Osteocyte (in vitro differentiated cells): ENCODE data around the gene STK11IP. TPM values are rescaled to one million over a fixed set of nuclear protein-coding genes. Genes with fewer than 3 reads are reported as not detected.

Source experiments
- DNase-seq: peaks from one replicate; pipeline ENCODE4 v3.0.0; 2021; ENCODE audit warnings: mixed read lengths; ENCODE audit not compliant: unreplicated experiment; ENCODE audit errors: extremely low spot score
- H3K27ac Mint-ChIP-seq: one replicate; pipeline ENCODE4 v1.8.0; 2021; ENCODE audit warnings: mild to moderate bottlenecking, mixed read lengths; ENCODE audit not compliant: unreplicated experiment
- H3K27me3 Mint-ChIP-seq: one replicate; pipeline ENCODE4 v1.8.0; 2021; ENCODE audit warnings: mixed read lengths; ENCODE audit not compliant: unreplicated experiment
- H3K36me3 Mint-ChIP-seq: one replicate; pipeline ENCODE4 v1.8.0; 2021; ENCODE audit warnings: mixed read lengths; ENCODE audit not compliant: unreplicated experiment
- H3K4me1 Mint-ChIP-seq: one replicate; pipeline ENCODE4 v1.8.0; 2021; ENCODE audit warnings: mixed read lengths; ENCODE audit not compliant: unreplicated experiment
- H3K4me3 Mint-ChIP-seq: one replicate; pipeline ENCODE4 v1.8.0; 2021; ENCODE audit warnings: mild to moderate bottlenecking, moderate library complexity, mixed read lengths; ENCODE audit not compliant: unreplicated experiment
- H3K9me3 Mint-ChIP-seq: one replicate; pipeline ENCODE4 v1.8.0; 2021; ENCODE audit warnings: mixed read lengths; ENCODE audit not compliant: unreplicated experiment
- total RNA-seq: library from RNA; stranded (reverse); gene quantifications from 2 replicates; pipeline ENCODE4 v1.2.1, GENCODE V29; 2021
- TF ChIP-seq, protein P1 (sequence below): fragments of 200-600 bp; sonication (generic); IDR thresholded peaks from 2 replicates; pipeline ENCODE4 v1.5.0; 2021; ENCODE audit warnings: antibody characterized with exemption, mild to moderate bottlenecking, moderate library complexity

STK11IP gene
- total RNA-seq, 1 donor from 2014 or later: 42.7 TPM

DNA sequence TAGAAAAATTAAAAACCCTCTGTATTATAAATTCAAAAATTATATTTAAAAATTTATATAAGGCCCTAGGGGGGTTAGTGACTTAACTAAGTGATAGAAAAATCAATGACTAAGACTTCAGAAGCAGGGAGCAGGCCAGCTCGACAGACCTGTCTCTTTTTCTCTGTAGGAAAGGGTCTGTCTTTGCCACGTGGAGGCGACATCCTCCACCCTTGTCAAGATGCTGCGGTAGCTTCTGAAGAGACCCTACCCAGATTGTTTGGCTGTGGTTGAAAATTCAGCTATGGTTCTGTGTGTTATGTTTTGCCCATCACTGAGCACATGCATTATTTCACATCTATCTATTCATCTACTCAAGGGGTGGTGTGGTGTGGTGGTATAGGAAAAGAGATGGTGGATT lies 21.6 kb downstream of the STK11IP start:
- Mint-ChIP-seq H3K4me1 (no peaks in the 10 kb centered on the region), H3K36me3 (peaks cover 9% of the 10 kb centered on the region), H3K27me3 (peaks cover 15% of the 10 kb centered on the region), H3K4me3 (no peak overlapping the region), H3K9me3 (no peaks in the 10 kb centered on the region), H3K27ac (no peak overlapping the region)
- TF ChIP-seq, protein P1, sequence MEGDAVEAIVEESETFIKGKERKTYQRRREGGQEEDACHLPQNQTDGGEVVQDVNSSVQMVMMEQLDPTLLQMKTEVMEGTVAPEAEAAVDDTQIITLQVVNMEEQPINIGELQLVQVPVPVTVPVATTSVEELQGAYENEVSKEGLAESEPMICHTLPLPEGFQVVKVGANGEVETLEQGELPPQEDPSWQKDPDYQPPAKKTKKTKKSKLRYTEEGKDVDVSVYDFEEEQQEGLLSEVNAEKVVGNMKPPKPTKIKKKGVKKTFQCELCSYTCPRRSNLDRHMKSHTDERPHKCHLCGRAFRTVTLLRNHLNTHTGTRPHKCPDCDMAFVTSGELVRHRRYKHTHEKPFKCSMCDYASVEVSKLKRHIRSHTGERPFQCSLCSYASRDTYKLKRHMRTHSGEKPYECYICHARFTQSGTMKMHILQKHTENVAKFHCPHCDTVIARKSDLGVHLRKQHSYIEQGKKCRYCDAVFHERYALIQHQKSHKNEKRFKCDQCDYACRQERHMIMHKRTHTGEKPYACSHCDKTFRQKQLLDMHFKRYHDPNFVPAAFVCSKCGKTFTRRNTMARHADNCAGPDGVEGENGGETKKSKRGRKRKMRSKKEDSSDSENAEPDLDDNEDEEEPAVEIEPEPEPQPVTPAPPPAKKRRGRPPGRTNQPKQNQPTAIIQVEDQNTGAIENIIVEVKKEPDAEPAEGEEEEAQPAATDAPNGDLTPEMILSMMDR: peak; percentile 15
- no peak for DNase-seq

DNA sequence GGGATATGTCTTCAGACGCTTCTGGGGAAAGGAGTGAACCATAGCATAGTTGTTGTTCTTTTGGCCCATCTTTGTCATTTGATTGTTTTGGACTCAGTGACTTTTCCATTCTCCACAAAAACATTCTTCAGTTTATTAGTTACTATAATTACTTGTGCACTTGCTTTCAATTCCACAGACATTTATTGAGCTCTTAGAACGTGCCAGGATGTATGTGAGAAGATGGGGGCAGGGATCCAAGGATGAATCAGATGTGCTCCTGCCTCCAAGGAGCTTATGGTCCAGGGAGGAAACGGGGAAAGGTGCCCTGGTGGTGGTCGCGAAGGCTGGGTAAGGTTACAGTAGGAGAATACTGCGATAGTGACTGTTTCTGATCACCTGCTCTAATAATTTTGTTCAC lies 22.9 kb downstream of the STK11IP start:
- Mint-ChIP-seq H3K36me3 (no peaks in the 10 kb centered on the region), H3K4me3 (no peak overlapping the region), H3K27me3 (peaks cover 21% of the 10 kb centered on the region), H3K9me3 (no peaks in the 10 kb centered on the region), H3K27ac (no peak overlapping the region), H3K4me1 (no peaks in the 10 kb centered on the region)
- no peak for DNase-seq
- TF ChIP-seq, protein P1: no peak

DNA sequence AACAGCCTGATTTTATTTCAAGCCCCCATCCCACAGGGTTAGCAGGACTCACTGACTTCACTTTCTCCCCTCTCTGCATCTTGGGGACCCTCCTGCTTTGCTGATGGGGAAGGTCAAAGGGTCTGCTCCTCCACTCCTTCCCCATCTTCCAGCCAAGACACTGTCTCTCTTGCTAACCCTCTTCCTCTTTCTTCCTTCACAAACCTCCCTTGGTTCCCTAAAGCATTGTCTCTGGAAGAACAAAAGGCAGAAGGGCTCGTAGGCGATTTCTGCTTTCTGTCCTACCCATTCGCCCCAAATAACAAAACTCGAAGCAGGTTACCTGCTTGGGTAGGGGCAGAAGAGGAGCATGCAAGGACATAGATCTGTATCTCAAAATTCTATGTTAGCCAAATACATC lies 24.3 kb downstream of the STK11IP start:
- no peak for DNase-seq
- Mint-ChIP-seq H3K4me1 (peaks cover 2% of the 10 kb centered on the region), H3K27ac (no peak overlapping the region), H3K27me3 (peaks cover 21% of the 10 kb centered on the region), H3K4me3 (no peak overlapping the region), H3K9me3 (no peaks in the 10 kb centered on the region), H3K36me3 (no peaks in the 10 kb centered on the region)
- TF ChIP-seq, protein P1: no peak

DNA sequence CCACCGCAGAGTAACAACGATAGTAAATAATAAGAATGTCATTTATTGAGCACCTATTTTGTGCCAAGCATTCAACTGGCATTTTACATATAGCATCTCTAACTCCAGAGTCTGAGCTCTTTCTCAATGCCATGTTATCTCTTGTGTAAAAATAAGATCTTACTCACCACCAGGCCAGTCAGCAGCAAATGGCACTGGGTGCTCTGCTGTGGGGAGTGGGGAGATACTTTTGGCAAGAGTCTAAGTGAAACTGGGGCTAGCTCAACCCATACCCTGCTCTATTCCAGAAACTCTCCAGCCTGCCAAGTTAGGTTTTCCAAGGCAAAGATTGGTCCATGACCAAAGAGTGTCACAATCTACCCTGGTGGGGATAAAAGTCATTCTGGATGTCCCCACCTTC lies 24.8 kb downstream of the STK11IP start:
- peaks cover 21% of the 10 kb centered on the region for H3K27me3 Mint-ChIP-seq
- no peak for DNase-seq
- no peaks in the 10 kb centered on the region for H3K36me3 Mint-ChIP-seq
- H3K4me1 Mint-ChIP-seq: peaks cover 3% of the 10 kb centered on the region
- no peak overlapping the region for H3K27ac Mint-ChIP-seq
- H3K4me3 Mint-ChIP-seq: no peak overlapping the region
- TF ChIP-seq, protein P1: no peak
- no peaks in the 10 kb centered on the region for H3K9me3 Mint-ChIP-seq

DNA sequence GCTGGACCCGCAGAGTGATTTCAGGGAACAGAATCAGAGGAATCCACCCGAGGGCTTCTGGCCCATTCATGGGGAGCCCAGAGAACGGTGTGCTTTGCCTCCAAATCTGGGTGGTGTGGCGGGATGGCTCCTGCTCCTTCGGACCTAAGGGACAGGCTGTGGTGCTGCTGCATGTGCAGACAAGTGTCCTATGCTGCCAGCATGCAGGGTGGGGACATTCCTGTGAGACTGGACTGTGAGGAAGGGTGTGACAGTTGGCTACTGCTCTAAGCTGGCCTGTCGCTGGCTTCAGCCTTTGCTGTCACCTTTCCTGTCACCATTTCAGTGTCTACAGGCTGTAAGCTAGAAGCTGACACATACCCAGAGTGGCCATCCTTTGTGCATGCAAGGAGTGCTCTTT lies 26.9 kb downstream of the STK11IP start:
- Mint-ChIP-seq H3K4me3 (no peak overlapping the region), H3K9me3 (no peaks in the 10 kb centered on the region), H3K4me1 (peaks cover 3% of the 10 kb centered on the region), H3K27ac (no peak overlapping the region), H3K27me3 (peaks cover 21% of the 10 kb centered on the region), H3K36me3 (no peaks in the 10 kb centered on the region)
- TF ChIP-seq, protein P1: no peak
- no peak for DNase-seq
